ENCODE data around the gene ZNF205. TPM values are rescaled to one million over a fixed set of nuclear protein-coding genes. Genes with fewer than 3 reads are reported as not detected.
A peak's percentile ranks its signal among the peaks of the same experiment; 100 is the strongest.

Gene ZNF205
- total and polyA plus RNA-seq, 10 of the 15 experiments (the other 5 are each of a cell fraction or from before 2014, with no cell fraction given), result 0.26 to 1.5 (median 0.78) TPM; not detected in 2

GRCh38 chr16:3123986-3124886 lies 11.8 kb downstream of the ZNF205 start (continued):
- TF ChIP-seq SIX5 (IDR thresholded peaks at IDR 0.05; ENCODE audit: low read depth, low read length, severe bottlenecking) (no peak), CREB1 (IDR thresholded peaks at IDR 0.05; ENCODE audit: low read depth) (peak; percentile 41; the same call in 1 of the 2 replicates), JUND (IDR thresholded peaks at IDR 0.05; ENCODE audit: low read depth, low read length) (no peak), E2F4 (IDR thresholded peaks at IDR 0.05; ENCODE audit: low read depth, low read length) (0 out of 2 replicates have a peak, but pooled peaks have one; percentile 7), BHLHE40 (IDR thresholded peaks at IDR 0.05; ENCODE audit: borderline replicate concordance in 1 of 2, low read depth in 2 of 2, low read length in 1 of 2) (peak in 1 of 2 experiments; percentile 47; a peak in 2 of 4 replicates), ZBTB11 (CRISPR knock-in tag; IDR thresholded peaks at IDR 0.05) (no peak), MYB (IDR thresholded peaks at IDR 0.05; ENCODE audit: borderline replicate concordance, low read depth, low read length) (no peak), MEF2B (IDR thresholded peaks at IDR 0.05; ENCODE audit: partially characterized antibody, poor library complexity, severe bottlenecking) (no peak), CHD4 (IDR thresholded peaks at IDR 0.05) (no peak), ZNF687 (IDR thresholded peaks at IDR 0.05) (no peak), NFYA (IDR thresholded peaks at IDR 0.05; ENCODE audit: borderline replicate concordance, low read depth, low read length) (no peak), SRF (IDR thresholded peaks at IDR 0.05; ENCODE audit: low read depth in 2 of 2, low read length in 2 of 2) (no peak), YBX1 (IDR thresholded peaks at IDR 0.05) (no peak), DPF2 (IDR thresholded peaks at IDR 0.05) (peak; percentile 29; the same call in 1 of the 2 replicates), ATF2 (IDR thresholded peaks at IDR 0.05; ENCODE audit: low read length) (no peak), YY1 (IDR thresholded peaks at IDR 0.05; ENCODE audit: low read depth, low read length) (peak; percentile 91)
- TF ChIP-seq, protein P1, sequence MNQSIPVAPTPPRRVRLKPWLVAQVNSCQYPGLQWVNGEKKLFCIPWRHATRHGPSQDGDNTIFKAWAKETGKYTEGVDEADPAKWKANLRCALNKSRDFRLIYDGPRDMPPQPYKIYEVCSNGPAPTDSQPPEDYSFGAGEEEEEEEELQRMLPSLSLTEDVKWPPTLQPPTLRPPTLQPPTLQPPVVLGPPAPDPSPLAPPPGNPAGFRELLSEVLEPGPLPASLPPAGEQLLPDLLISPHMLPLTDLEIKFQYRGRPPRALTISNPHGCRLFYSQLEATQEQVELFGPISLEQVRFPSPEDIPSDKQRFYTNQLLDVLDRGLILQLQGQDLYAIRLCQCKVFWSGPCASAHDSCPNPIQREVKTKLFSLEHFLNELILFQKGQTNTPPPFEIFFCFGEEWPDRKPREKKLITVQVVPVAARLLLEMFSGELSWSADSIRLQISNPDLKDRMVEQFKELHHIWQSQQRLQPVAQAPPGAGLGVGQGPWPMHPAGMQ (IDR thresholded peaks at IDR 0.05; ENCODE audit: borderline replicate concordance), result no peak

All from GM12878 (cell line).